Loucy (cell line): ENCODE measurements around the gene HIPK1.

Experiments used
- H2AFZ ChIP-seq: fragments of 200-600 bp; sonication (generic); 2 replicates; pipeline ENCODE4 v1.6.0; 2016; ENCODE audit warnings: antibody characterized with exemption, mild to moderate bottlenecking, low read length, moderate library complexity
- H3F3A ChIP-seq: fragments of 200-600 bp; 2 replicates; pipeline ENCODE4 v1.6.0; 2016; ENCODE audit warnings: antibody characterized with exemption, low read depth, mild to moderate bottlenecking
- H3K27me3 ChIP-seq: fragments of 200-600 bp; sonication (generic); 2 replicates; pipeline ENCODE4 v1.6.1; 2014; ENCODE audit warnings: low read length, mild to moderate bottlenecking; ENCODE audit not compliant: insufficient read depth, poor library complexity, severe bottlenecking
- H3K36me3 ChIP-seq: fragments of 200-600 bp; sonication (generic); 2 replicates; pipeline ENCODE4 v1.6.1; 2016; ENCODE audit warnings: low read length; ENCODE audit not compliant: insufficient read depth
- H3K4me1 ChIP-seq: fragments of 200-600 bp; sonication (generic); 2 replicates; pipeline ENCODE4 v1.5.1; 2014; ENCODE audit warnings: low read length, mild to moderate bottlenecking; ENCODE audit not compliant: insufficient read depth, poor library complexity, severe bottlenecking
- H3K4me2 ChIP-seq: fragments of 200-600 bp; sonication (generic); 2 replicates; pipeline ENCODE4 v1.6.0; 2014; ENCODE audit warnings: antibody characterized with exemption, low read length, low read depth, mild to moderate bottlenecking; ENCODE audit not compliant: poor library complexity, severe bottlenecking
- H3K4me3 ChIP-seq: fragments of 200-600 bp; sonication (generic); 2 replicates; pipeline ENCODE4 v1.5.1; 2014; ENCODE audit warnings: low read length, mild to moderate bottlenecking, mixed read lengths; ENCODE audit not compliant: poor library complexity, severe bottlenecking
- H3K79me2 ChIP-seq: fragments of 200-600 bp; sonication (generic); 2 replicates; pipeline ENCODE4 v1.6.1; 2014; ENCODE audit warnings: low read length; ENCODE audit not compliant: insufficient read depth
- H3K9ac ChIP-seq: fragments of 200-600 bp; sonication (generic); 2 replicates; pipeline ENCODE4 v1.6.0; 2014; ENCODE audit warnings: mild to moderate bottlenecking, low read depth, low read length, moderate library complexity; ENCODE audit not compliant: poor library complexity, severe bottlenecking
- H3K9me2 ChIP-seq: fragments of 200-600 bp; sonication (generic); replicated peaks from 2 replicates; pipeline ENCODE4 v1.6.1; 2016; ENCODE audit warnings: low read depth, low read length, mixed read lengths
- H3K9me3 ChIP-seq: fragments of 200-600 bp; sonication (generic); 2 replicates; pipeline ENCODE4 v1.6.1; 2014; ENCODE audit warnings: mild to moderate bottlenecking, antibody characterized with exemption, low read length, low read depth; ENCODE audit not compliant: insufficient read depth
- H4K20me1 ChIP-seq: fragments of 200-600 bp; sonication (generic); 2 replicates; pipeline ENCODE4 v1.6.0; 2014; ENCODE audit warnings: antibody characterized with exemption, low read length, mild to moderate bottlenecking; ENCODE audit not compliant: insufficient read depth, poor library complexity, severe bottlenecking
- EZH2phosphoT487 ChIP-seq: fragments of 200-600 bp; IDR thresholded peaks from 2 replicates; pipeline ENCODE4 v1.6.1; 2018; ENCODE audit warnings: antibody characterized with exemption, mild to moderate bottlenecking, moderate library complexity, borderline replicate concordance
- TF ChIP-seq, protein P1 (sequence below): fragments of 200-600 bp; sonication (generic); conservative IDR thresholded peaks from 2 replicates; pipeline ENCODE4 v1.5.1; 2014; ENCODE audit warnings: mild to moderate bottlenecking, antibody characterized with exemption, low read length

HIPK1 gene

DNA sequence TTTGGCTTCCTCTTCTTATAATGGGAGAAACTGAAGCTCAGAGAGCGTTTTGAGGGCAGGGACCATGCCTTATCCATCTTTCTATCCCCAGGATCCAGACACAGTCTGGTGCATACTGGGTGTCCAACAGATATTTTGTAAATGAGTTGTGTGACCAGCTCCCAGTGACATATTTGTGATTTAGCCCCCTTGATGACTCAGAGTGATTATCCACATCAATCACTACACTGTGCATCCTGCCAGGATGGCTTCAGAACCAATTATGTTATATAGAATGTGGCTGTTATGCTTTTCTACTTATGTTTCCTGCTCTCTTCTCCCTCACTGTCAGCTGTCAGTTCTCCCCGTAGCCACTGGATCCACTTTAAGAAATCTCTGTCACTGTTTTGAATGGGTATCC is 61.4 kb downstream of the HIPK1 start:
- Histone ChIP-seq H3K9me3 (peaks cover 8% of the 10 kb centered on the region; the same call in 1 of the 2 replicates), H2AFZ (no peak overlapping the region), H4K20me1 (no peaks in the 10 kb centered on the region), H3K36me3 (no peaks in the 10 kb centered on the region), H3K4me1 (no peaks in the 10 kb centered on the region), H3K4me3 (no peak overlapping the region), H3K9ac (no peak overlapping the region), H3K4me2 (no peak overlapping the region), H3K27me3 (no peaks in the 10 kb centered on the region), H3F3A (no peaks in the 10 kb centered on the region), H3K79me2 (no peaks in the 10 kb centered on the region), H3K9me2 (no peaks in the 10 kb centered on the region)
- TF ChIP-seq EZH2phosphoT487 = no peak
- TF ChIP-seq, protein P1, sequence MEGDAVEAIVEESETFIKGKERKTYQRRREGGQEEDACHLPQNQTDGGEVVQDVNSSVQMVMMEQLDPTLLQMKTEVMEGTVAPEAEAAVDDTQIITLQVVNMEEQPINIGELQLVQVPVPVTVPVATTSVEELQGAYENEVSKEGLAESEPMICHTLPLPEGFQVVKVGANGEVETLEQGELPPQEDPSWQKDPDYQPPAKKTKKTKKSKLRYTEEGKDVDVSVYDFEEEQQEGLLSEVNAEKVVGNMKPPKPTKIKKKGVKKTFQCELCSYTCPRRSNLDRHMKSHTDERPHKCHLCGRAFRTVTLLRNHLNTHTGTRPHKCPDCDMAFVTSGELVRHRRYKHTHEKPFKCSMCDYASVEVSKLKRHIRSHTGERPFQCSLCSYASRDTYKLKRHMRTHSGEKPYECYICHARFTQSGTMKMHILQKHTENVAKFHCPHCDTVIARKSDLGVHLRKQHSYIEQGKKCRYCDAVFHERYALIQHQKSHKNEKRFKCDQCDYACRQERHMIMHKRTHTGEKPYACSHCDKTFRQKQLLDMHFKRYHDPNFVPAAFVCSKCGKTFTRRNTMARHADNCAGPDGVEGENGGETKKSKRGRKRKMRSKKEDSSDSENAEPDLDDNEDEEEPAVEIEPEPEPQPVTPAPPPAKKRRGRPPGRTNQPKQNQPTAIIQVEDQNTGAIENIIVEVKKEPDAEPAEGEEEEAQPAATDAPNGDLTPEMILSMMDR = no peak

DNA sequence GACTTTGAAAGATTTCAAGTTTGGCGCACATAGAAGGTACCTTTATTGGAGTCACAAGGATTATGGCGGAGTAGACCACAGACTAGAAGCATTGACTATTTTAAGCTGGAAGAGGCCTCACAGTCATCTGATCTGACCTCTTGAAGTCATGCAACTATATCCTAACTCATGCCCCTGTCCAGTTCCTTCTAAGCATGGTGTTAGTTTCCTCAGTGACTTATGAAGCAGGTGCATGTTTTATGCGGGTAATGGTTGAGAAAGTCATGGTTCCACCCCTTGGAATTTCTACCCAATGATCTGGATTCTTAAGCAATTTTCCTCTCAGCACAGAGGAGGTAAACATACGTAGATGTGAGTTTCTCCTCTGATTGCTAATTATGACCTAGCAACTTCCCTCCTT is 61.8 kb downstream of the HIPK1 start:
- Histone ChIP-seq H3K9me2 (no peaks in the 10 kb centered on the region), H3K4me2 (no peak overlapping the region), H3K36me3 (no peaks in the 10 kb centered on the region), H3K79me2 (no peaks in the 10 kb centered on the region), H4K20me1 (no peaks in the 10 kb centered on the region), H3K9me3 (peaks cover 8% of the 10 kb centered on the region; the same call in 1 of the 2 replicates), H3K4me3 (no peak overlapping the region), H3K4me1 (no peaks in the 10 kb centered on the region), H2AFZ (no peak overlapping the region), H3K27me3 (no peaks in the 10 kb centered on the region), H3K9ac (no peak overlapping the region), H3F3A (no peaks in the 10 kb centered on the region)
- TF ChIP-seq EZH2phosphoT487 = no peak

DNA sequence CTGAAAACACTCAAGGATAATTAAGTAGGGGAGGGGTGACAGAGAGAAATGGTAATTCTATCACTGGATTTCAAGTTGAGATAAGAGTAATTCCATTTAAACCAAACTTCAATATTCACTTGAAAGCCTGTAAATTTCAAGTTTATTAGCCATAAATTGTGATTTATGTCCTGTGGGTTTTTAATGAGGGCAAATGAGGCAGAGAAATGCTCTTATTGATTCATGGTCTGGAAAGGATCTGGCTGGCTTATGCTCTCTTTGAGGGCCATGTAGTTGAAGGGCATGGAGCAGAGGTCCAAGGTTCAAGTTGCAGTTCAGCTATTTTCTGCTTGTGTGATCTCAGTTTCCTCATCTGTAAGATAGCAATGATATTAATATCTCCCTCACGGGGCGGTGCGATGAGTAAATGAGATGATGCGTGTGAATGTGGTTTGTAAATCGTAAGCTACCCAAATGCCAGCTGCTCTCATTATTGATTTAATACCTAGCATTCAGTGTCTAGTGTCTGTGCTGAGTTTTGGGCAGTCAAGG is 62.4 kb downstream of the HIPK1 start:
- Histone ChIP-seq H4K20me1 (no peaks in the 10 kb centered on the region), H3K9me3 (peaks cover 10% of the 10 kb centered on the region; the same call in 1 of the 2 replicates), H2AFZ (no peak overlapping the region), H3F3A (no peaks in the 10 kb centered on the region), H3K36me3 (no peaks in the 10 kb centered on the region), H3K9me2 (no peaks in the 10 kb centered on the region), H3K4me2 (no peak overlapping the region), H3K27me3 (no peaks in the 10 kb centered on the region), H3K9ac (no peak overlapping the region), H3K4me1 (no peaks in the 10 kb centered on the region), H3K79me2 (no peaks in the 10 kb centered on the region), H3K4me3 (no peak overlapping the region)
- TF ChIP-seq, protein P1 = no peak
- no peak for TF ChIP-seq EZH2phosphoT487

DNA sequence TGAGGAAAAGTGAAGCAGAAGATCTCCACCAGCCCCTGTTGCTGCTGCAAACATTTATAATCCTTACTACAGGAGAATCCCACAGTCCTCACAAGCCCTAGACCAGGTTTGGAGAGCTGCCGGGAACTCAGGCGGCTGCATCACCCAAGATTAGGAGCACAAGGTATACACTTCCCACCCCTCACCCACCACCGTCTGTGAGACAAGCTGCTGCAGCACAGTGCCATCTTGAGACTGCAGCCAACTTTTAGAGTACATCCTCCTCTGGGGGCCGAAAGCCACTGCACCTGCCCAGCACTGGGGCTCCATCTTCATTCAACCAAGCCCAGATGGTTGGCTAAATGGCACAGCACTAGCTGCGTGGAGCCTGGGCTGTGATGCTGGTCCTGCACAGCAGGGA is 63.9 kb downstream of the HIPK1 start:
- Histone ChIP-seq H3K4me3 (no peak overlapping the region), H3K4me1 (no peaks in the 10 kb centered on the region), H3K9ac (no peak overlapping the region), H3K9me3 (peaks cover 10% of the 10 kb centered on the region; the same call in 1 of the 2 replicates), H3F3A (no peaks in the 10 kb centered on the region), H3K9me2 (no peaks in the 10 kb centered on the region), H3K79me2 (no peaks in the 10 kb centered on the region), H3K4me2 (no peak overlapping the region), H3K36me3 (no peaks in the 10 kb centered on the region), H2AFZ (no peak overlapping the region), H3K27me3 (no peaks in the 10 kb centered on the region), H4K20me1 (no peaks in the 10 kb centered on the region)
- TF ChIP-seq EZH2phosphoT487 = no peak
- TF ChIP-seq, protein P1 = no peak
